Mucosa of descending colon (tissue), 3 donors: Measurements from ENCODE around the gene KIF6. TPM values are rescaled to one million over a fixed set of nuclear protein-coding genes. Genes with fewer than 3 reads are reported as not detected.

ENCODE experiments used
- ATAC-seq: fragments of 200-7000 bp; cut with Tn5 transposase; one replicate; pipeline ENCODE4 v1.9.1; 2020; ENCODE audit warnings: mild to moderate bottlenecking, moderate library complexity
- DNase-seq, 3 donors: peaks; one replicate each; pipeline ENCODE4 v3.0.0-alpha.2; 2020
- H3K36me3 ChIP-seq: fragments of 200-600 bp; one replicate; pipeline ENCODE4 v1.8.0; 2021; ENCODE audit warnings: low read depth, mild to moderate bottlenecking
- H3K4me1 ChIP-seq: fragments of 200-600 bp; one replicate; pipeline ENCODE4 v1.8.0; 2021; ENCODE audit warnings: low read depth, mild to moderate bottlenecking
- H3K4me3 ChIP-seq: fragments of 200-600 bp; one replicate; pipeline ENCODE4 v1.8.0; 2021; ENCODE audit warnings: mild to moderate bottlenecking
- H3K9me3 ChIP-seq: fragments of 200-600 bp; one replicate; pipeline ENCODE4 v1.8.0; 2021; ENCODE audit warnings: mild to moderate bottlenecking
- CTCF ChIP-seq: fragments of 200-600 bp; IDR thresholded peaks from one replicate; pipeline ENCODE4 v1.8.0; 2022; ENCODE audit warnings: antibody characterized with exemption, mild to moderate bottlenecking
- intact Hi-C, 2 donors: fragments of 100-400 bp; cut with DNase I in 1 of 2; cut with micrococcal nuclease in 1 of 2; formaldehyde crosslinking; loops; one replicate each; pipeline versions ENCODE4 v1.11.0 to v1.11.1; 2022; cut with DNase I, micrococcal nuclease
- total RNA-seq, 3 donors: library from RNA; stranded (reverse); fragmentation: NEBNext Ultra II Directional in 2 of 3; extraction: Animal tissue kit (Norgen Biotek cat#: 25700) in 2 of 3; gene quantifications; one replicate each; pipeline versions ENCODE4 v1.2.1 to v1.2.4, GENCODE V29; 2021 to 2023
- donor health status: DM: no; HTN: no; CAD: no; lungs with moderate emphysema.
- donor health status: DM: no; HTN: no; CAD: no.
- donor health status: DM: no; HTN: yes; CAD: no.

Gene KIF6
- total RNA-seq, 3 donors from 2014 or later, result 0.24 to 0.85 (median 0.52) TPM

- Histone ChIP-seq H3K4me1 (no peaks in the 10 kb centered on the region), H3K9me3 (no peaks in the 10 kb centered on the region), H3K4me3 (no peak overlapping the region), H3K36me3 (no peaks in the 10 kb centered on the region)
- ATAC-seq (no peak), DNase-seq (no peak)
- intact Hi-C loops, result no loop called here
- TF ChIP-seq CTCF, result no peak
Observed at GRCh38 chr6:39755231-39755630, 30.0 kb upstream of the KIF6 start.

- Histone ChIP-seq H3K4me3 (no peak overlapping the region), H3K4me1 (no peaks in the 10 kb centered on the region), H3K36me3 (no peaks in the 10 kb centered on the region), H3K9me3 (no peaks in the 10 kb centered on the region)
- DNase-seq, result no peak
- intact Hi-C loops, result no loop called here
- ATAC-seq, result no peak
- no peak for TF ChIP-seq CTCF
Observed at GRCh38 chr6:39754514-39755115, 29.4 kb upstream of the KIF6 start.

- Histone ChIP-seq H3K4me1 (no peaks in the 10 kb centered on the region), H3K4me3 (no peak overlapping the region), H3K36me3 (no peaks in the 10 kb centered on the region), H3K9me3 (no peaks in the 10 kb centered on the region)
- ATAC-seq (no peak), DNase-seq (no peak)
- no peak for TF ChIP-seq CTCF
- intact Hi-C loops, result no loop called here
Observed at GRCh38 chr6:39753725-39754045, 28.5 kb upstream of the KIF6 start.

- DNase-seq (no peak), ATAC-seq (no peak)
- no peaks in the 10 kb centered on the region for H3K36me3 ChIP-seq
- no peak overlapping the region for H3K4me3 ChIP-seq
- intact Hi-C loops, result no loop called here
- H3K9me3 ChIP-seq, result no peaks in the 10 kb centered on the region
- no peaks in the 10 kb centered on the region for H3K4me1 ChIP-seq
- no peak for TF ChIP-seq CTCF
Observed at GRCh38 chr6:39752835-39753724, 27.9 kb upstream of the KIF6 start.

- no peak for ATAC-seq
- intact Hi-C loops, result no loop called here
- DNase-seq, result no peak
- no peak overlapping the region for H3K4me3 ChIP-seq
- no peaks in the 10 kb centered on the region for H3K9me3 ChIP-seq
- H3K36me3 ChIP-seq, result no peaks in the 10 kb centered on the region
- no peak for TF ChIP-seq CTCF
- H3K4me1 ChIP-seq, result no peaks in the 10 kb centered on the region
Observed at GRCh38 chr6:39746795-39747194, 21.6 kb upstream of the KIF6 start.
